Measurements from ENCODE around the gene MYZAP. TPM values are rescaled to one million over a fixed set of nuclear protein-coding genes. Genes with fewer than 3 reads are reported as not detected.

Gene MYZAP
- total RNA-seq, 4 donors from 2014 or later, result 0.98 to 9.3 (median 2.7) TPM

GRCh38 chr15:57561041-57561711, 30.5 kb upstream of the MYZAP start:
- H3K27ac ChIP-seq, result no peak overlapping the region
- WGBS, 2 donors, result 51 to 55% methylated on average over 9 of the region's 9 CpGs
- no peaks in the 10 kb centered on the region for H3K27me3 ChIP-seq
- DNase-seq (ENCODE audit: low spot score in 2 of 2), result peak in 1 of 2 donors; percentile 71
- H3K4me1 ChIP-seq, result peaks cover 0 to 11% (median 0%) of the 10 kb centered on the region in 4 donors
- no peaks in the 10 kb centered on the region for H3K9me3 ChIP-seq
- TF ChIP-seq EP300 (IDR thresholded peaks at IDR 0.05) (peak in 1 of 2 donors; percentile 65), POLR2A (IDR thresholded peaks at IDR 0.05) (no peak), CTCF (IDR thresholded peaks at IDR 0.05) (peak; percentile 80 to 92 (median 86))
- H3K4me3 ChIP-seq, result peak overlapping the region in 1 of 4 donors; percentile 9
- no peaks in the 10 kb centered on the region for H3K36me3 ChIP-seq

- WGBS, 2 donors, result 79 to 90% methylated on average over 11 of the region's 11 CpGs
- no peak for DNase-seq (ENCODE audit: low spot score in 2 of 2)
Observed at GRCh38 chr15:57562196-57562769, 29.4 kb upstream of the MYZAP start.

GRCh38 chr15:57563416-57563815, 28.3 kb upstream of the MYZAP start:
- H3K4me3 ChIP-seq, result no peak overlapping the region
- DNase-seq (ENCODE audit: low spot score in 2 of 2), result no peak

More at GRCh38 chr15:57562196-57562769, 29.4 kb upstream of the MYZAP start:
- Histone ChIP-seq H3K27me3 (no peaks in the 10 kb centered on the region), H3K4me3 (no peak overlapping the region), H3K9me3 (no peaks in the 10 kb centered on the region), H3K4me1 (peaks cover 0 to 11% (median 0%) of the 10 kb centered on the region in 4 donors), H3K36me3 (no peaks in the 10 kb centered on the region), H3K27ac (no peak overlapping the region)
- TF ChIP-seq EP300 (IDR thresholded peaks at IDR 0.05) (no peak), CTCF (IDR thresholded peaks at IDR 0.05) (no peak), POLR2A (IDR thresholded peaks at IDR 0.05) (no peak)

GRCh38 chr15:57565311-57565710, 26.4 kb upstream of the MYZAP start:
- Histone ChIP-seq H3K27ac (no peak overlapping the region), H3K4me3 (no peak overlapping the region), H3K9me3 (no peaks in the 10 kb centered on the region), H3K27me3 (no peaks in the 10 kb centered on the region), H3K36me3 (no peaks in the 10 kb centered on the region), H3K4me1 (peaks cover 0 to 7% (median 0%) of the 10 kb centered on the region in 4 donors)
- DNase-seq (ENCODE audit: low spot score in 2 of 2), result no peak
- WGBS, 2 donors, result 47 to 51% methylated on average over 10 of the region's 10 CpGs
- TF ChIP-seq POLR2A (IDR thresholded peaks at IDR 0.05) (no peak), EP300 (IDR thresholded peaks at IDR 0.05) (no peak), CTCF (IDR thresholded peaks at IDR 0.05) (no peak)

More at GRCh38 chr15:57563416-57563815, 28.3 kb upstream of the MYZAP start:
- no peak overlapping the region for H3K27ac ChIP-seq
- peaks cover 0 to 11% (median 0%) of the 10 kb centered on the region in 4 donors for H3K4me1 ChIP-seq
- H3K9me3 ChIP-seq, result no peaks in the 10 kb centered on the region
- 75 to 88% methylated on average over 6 of the region's 6 CpGs for WGBS, 2 donors
- TF ChIP-seq CTCF (IDR thresholded peaks at IDR 0.05) (no peak), EP300 (IDR thresholded peaks at IDR 0.05) (no peak), POLR2A (IDR thresholded peaks at IDR 0.05) (no peak)
- no peaks in the 10 kb centered on the region for H3K27me3 ChIP-seq
- no peaks in the 10 kb centered on the region for H3K36me3 ChIP-seq

GRCh38 chr15:57566834-57567233, 24.9 kb upstream of the MYZAP start:
- DNase-seq (ENCODE audit: low spot score in 2 of 2), result no peak
- Histone ChIP-seq H3K4me3 (no peak overlapping the region), H3K36me3 (no peaks in the 10 kb centered on the region), H3K4me1 (no peaks in the 10 kb centered on the region), H3K27ac (no peak overlapping the region), H3K27me3 (no peaks in the 10 kb centered on the region), H3K9me3 (no peaks in the 10 kb centered on the region)
- WGBS, 2 donors, result 31 to 47% methylated on average over 4 of the region's 4 CpGs
- TF ChIP-seq POLR2A (IDR thresholded peaks at IDR 0.05) (no peak), CTCF (IDR thresholded peaks at IDR 0.05) (no peak), EP300 (IDR thresholded peaks at IDR 0.05) (no peak)
